LNCaP clone FGC (cell line): Measurements from ENCODE around the gene ZNF99.

ENCODE experiments used
- DNase-seq: peaks from one replicate; pipeline ENCODE4 v3.0.0-alpha.2; 2011; ENCODE audit warnings: low read depth
- H3K4me3 ChIP-seq: 2 replicates; pipeline ENCODE4 v1.5.1; 2011; ENCODE audit warnings: mild to moderate bottlenecking, low read depth, low read length, control low read depth
- TF ChIP-seq, protein P1 (sequence below): IDR thresholded peaks from 2 replicates; pipeline ENCODE4 v1.5.1; 2012; ENCODE audit warnings: mild to moderate bottlenecking; ENCODE audit not compliant: control insufficient read depth, insufficient read depth; ENCODE audit errors: extremely low read depth

Gene ZNF99

DNA sequence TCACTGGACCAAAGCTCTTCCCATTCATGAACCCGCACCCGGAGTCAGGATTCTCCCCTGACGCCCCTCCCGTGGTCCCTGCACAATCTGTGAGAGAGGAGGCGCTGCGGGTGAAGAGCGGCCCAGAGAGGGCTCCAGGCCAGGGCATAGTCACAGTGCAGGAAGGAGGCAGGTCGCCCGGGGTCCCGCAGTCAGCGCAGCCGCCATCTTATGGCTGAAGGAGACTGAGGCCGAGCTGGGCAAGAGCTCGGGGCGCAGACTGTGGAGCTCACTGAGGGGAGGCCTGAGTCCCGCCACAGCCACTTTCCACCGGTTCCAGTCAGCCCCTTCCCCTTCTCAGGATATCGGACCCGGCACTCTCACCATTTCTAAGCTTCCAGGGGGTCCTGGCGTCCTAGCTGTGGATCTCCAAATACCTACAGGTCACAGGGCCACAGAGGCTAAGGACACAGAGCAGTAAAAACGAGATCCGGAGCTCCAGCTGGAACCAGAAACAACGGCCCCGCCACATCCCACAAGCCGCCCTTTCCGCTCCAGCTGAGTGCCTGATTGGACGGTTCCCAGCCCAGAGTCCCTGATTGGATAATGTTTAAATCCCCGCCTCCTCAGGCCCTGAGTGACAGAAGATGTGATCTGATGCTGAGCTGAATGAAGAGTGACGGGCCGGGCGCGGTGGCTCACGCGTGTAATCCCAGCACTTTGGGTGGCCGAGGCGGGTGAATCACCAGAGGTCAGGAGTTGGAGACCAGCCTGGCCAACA is at the start of gene ZNF99:
Gene ZNF99, minus strand, starts transcription at position 501 of the 760 bp plus-strand sequence. Its CDS starts 135 bp downstream, at position 366.
- no peak for DNase-seq
- no peak within 1 kb of the TSS for H3K4me3 ChIP-seq
- TF ChIP-seq, protein P1, sequence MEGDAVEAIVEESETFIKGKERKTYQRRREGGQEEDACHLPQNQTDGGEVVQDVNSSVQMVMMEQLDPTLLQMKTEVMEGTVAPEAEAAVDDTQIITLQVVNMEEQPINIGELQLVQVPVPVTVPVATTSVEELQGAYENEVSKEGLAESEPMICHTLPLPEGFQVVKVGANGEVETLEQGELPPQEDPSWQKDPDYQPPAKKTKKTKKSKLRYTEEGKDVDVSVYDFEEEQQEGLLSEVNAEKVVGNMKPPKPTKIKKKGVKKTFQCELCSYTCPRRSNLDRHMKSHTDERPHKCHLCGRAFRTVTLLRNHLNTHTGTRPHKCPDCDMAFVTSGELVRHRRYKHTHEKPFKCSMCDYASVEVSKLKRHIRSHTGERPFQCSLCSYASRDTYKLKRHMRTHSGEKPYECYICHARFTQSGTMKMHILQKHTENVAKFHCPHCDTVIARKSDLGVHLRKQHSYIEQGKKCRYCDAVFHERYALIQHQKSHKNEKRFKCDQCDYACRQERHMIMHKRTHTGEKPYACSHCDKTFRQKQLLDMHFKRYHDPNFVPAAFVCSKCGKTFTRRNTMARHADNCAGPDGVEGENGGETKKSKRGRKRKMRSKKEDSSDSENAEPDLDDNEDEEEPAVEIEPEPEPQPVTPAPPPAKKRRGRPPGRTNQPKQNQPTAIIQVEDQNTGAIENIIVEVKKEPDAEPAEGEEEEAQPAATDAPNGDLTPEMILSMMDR = no peak

DNA sequence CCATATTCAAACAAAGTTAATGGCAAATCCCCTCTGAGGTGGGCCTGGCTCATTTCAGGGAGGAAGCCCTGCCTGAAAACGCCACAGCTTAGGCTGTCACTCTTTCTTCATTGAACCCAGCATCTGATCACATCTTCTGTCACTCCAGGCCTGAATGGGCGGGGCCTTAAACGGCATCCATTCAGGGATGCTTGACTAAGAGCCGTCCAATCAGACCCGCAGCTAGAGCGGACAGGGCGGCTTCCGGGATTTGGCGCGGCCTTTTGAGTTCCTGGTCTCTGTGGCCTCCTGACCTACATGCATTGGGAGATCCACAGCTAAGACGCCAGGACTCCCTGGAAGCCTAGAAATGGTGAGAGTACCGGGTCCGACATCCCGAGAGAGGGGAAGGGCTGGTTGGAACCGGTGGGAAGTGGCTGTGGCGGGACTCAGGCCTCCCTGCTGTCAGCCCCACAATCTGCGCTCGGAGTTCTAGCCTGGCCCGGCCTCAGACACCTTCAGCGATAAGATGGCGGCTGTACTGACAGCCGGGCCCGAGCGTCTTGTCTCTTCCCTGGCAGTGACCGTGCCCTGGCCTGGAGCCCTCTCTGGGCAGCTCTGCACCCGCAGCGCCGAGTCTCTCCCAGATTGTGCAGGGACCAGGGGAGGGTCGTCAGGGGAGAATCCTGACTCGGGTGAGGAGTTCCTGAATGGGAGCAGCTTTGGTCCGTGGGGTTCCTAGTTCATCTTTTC is 48.2 kb upstream of the ZNF99 start, which contains the start of gene ZNF723:
Gene ZNF723, plus strand, starts transcription at position 261 of the 732 bp plus-strand sequence. Its CDS starts 89 bp downstream, at position 350.
- H3K4me3 ChIP-seq = no peak within 1 kb of the TSS
- DNase-seq = no peak
- TF ChIP-seq, protein P1 = no peak

DNA sequence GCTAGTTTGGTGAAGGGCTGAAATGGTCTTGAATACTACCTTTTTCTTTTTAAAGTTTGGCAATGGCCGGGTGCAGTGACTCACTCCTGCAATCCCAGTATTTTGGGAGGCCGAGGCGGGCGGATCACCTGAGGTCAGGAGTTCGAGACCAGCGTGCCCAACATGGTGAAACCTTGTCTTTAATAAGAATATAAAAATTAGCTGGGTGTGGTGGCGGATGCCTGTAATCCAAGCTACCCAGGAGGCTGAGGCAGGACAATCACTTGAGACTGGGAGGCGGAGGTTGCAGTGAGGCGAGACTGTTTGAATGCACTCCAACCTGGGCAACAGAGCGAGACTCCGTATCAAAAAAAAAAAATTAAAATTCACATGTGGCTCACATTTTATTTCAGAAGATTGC is 47.3 kb upstream of the ZNF99 start:
- H3K4me3 ChIP-seq = no peak overlapping the region
- no peak for DNase-seq
- TF ChIP-seq, protein P1 = no peak

GRCh38 chr19:22814124-22814523 is 30.2 kb upstream of the ZNF99 start:
- DNase-seq = no peak
- no peak overlapping the region for H3K4me3 ChIP-seq
- TF ChIP-seq, protein P1 = no peak

GRCh38 chr19:22807061-22807835 is 23.3 kb upstream of the ZNF99 start:
- H3K4me3 ChIP-seq = no peak overlapping the region
- TF ChIP-seq, protein P1 = no peak
- no peak for DNase-seq

DNA sequence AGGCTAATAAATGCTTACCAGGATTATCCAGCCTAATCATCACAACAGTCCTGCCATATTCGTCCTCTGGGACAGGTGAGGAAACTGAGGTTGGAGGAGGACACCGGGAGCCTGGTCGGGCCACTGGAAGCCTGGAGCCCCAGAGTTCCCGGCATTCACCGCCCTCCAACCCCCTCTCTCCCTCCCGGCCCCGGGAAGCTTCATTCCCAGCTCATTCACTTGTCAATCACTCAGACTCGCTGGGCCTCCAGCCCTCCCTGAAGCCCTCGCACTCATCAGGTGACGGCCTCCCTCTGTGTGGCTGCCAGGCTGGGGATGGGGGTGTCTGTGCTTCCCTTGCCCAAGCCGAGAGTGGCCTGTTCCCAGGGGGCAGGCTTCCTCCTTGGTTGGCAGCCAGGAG is 22.5 kb upstream of the ZNF99 start:
- no peak for DNase-seq
- TF ChIP-seq, protein P1 = no peak
- H3K4me3 ChIP-seq = no peak overlapping the region
